ENCODE measurements around the gene TSC22D2. TPM values are rescaled to one million over a fixed set of nuclear protein-coding genes. Genes with fewer than 3 reads are reported as not detected.
A peak's percentile ranks its signal among the peaks of the same experiment; 100 is the strongest.
"Not testable (repeated sequence)": the region's sequence is repeated elsewhere in the genome, so short reads cannot be mapped to it uniquely, and the experiment has no call there.

Gene TSC22D2
- total RNA-seq, 1 donor = 13.4 TPM

DNA sequence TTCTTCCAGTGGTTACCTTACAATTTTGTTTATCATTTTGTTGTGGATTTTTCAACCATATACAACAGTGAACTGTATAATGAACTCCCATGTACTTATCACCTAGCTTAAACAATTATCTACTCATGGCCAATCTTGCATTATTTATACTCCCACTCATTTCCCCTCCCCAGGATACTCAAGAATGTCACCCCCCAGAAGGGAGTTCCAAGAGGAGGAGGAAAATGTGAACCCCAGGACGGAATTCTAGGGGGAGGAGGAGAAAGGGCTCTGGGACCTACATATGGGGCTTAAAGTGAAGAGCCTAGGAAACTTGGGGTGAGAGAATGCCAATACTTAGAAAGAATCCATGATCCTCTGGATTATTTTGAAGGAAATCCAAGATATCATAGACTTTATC is 59.3 kb downstream of the TSC22D2 start:
- H3K27ac ChIP-seq (ENCODE audit: low read depth, low read length) = no peak overlapping the region
- no peak for DNase-seq (ENCODE audit: insufficient read length, low spot score, missing footprints)
- H4K20me1 ChIP-seq (ENCODE audit: insufficient read depth, low read length) = no peaks in the 10 kb centered on the region
- no peaks in the 10 kb centered on the region for H3K79me2 ChIP-seq (ENCODE audit: insufficient read depth, low read length)
- no peak overlapping the region for H2AFZ ChIP-seq (ENCODE audit: low read length)
- H3K36me3 ChIP-seq (ENCODE audit: insufficient read depth, low read length) = no peaks in the 10 kb centered on the region
- H3K4me3 ChIP-seq (ENCODE audit: insufficient read depth, low read length) = no peak overlapping the region
- no peaks in the 10 kb centered on the region for H3K9me3 ChIP-seq (ENCODE audit: low read depth, low read length)
- TF ChIP-seq, protein P1, sequence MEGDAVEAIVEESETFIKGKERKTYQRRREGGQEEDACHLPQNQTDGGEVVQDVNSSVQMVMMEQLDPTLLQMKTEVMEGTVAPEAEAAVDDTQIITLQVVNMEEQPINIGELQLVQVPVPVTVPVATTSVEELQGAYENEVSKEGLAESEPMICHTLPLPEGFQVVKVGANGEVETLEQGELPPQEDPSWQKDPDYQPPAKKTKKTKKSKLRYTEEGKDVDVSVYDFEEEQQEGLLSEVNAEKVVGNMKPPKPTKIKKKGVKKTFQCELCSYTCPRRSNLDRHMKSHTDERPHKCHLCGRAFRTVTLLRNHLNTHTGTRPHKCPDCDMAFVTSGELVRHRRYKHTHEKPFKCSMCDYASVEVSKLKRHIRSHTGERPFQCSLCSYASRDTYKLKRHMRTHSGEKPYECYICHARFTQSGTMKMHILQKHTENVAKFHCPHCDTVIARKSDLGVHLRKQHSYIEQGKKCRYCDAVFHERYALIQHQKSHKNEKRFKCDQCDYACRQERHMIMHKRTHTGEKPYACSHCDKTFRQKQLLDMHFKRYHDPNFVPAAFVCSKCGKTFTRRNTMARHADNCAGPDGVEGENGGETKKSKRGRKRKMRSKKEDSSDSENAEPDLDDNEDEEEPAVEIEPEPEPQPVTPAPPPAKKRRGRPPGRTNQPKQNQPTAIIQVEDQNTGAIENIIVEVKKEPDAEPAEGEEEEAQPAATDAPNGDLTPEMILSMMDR (IDR thresholded peaks at IDR 0.05; ENCODE audit: extremely low read depth, low read depth, low read length) = no peak
- H3K27me3 ChIP-seq (ENCODE audit: insufficient read depth, low read length) = no peaks in the 10 kb centered on the region
- H3K4me1 ChIP-seq (ENCODE audit: insufficient read depth, low read length) = peaks cover 14% of the 10 kb centered on the region
- H3K4me2 ChIP-seq (ENCODE audit: insufficient read depth, low read length) = no peak overlapping the region

GRCh38 chr3:150469031-150469930 is 61.2 kb downstream of the TSC22D2 start:
- no peak overlapping the region for H2AFZ ChIP-seq (ENCODE audit: low read length)
- H3K4me3 ChIP-seq (ENCODE audit: insufficient read depth, low read length) = no peak overlapping the region
- H3K27ac ChIP-seq (ENCODE audit: low read depth, low read length) = peak overlapping the region; percentile 76
- H4K20me1 ChIP-seq (ENCODE audit: insufficient read depth, low read length) = no peaks in the 10 kb centered on the region
- peak overlapping the region; percentile 65 for H3K4me2 ChIP-seq (ENCODE audit: insufficient read depth, low read length)
- peaks cover 14% of the 10 kb centered on the region for H3K4me1 ChIP-seq (ENCODE audit: insufficient read depth, low read length)
- H3K9me3 ChIP-seq (ENCODE audit: low read depth, low read length) = no peaks in the 10 kb centered on the region
- DNase-seq (ENCODE audit: insufficient read length, low spot score, missing footprints) = peak; percentile 81
- no peaks in the 10 kb centered on the region for H3K36me3 ChIP-seq (ENCODE audit: insufficient read depth, low read length)
- no peaks in the 10 kb centered on the region for H3K27me3 ChIP-seq (ENCODE audit: insufficient read depth, low read length)
- H3K79me2 ChIP-seq (ENCODE audit: insufficient read depth, low read length) = no peaks in the 10 kb centered on the region
- TF ChIP-seq, protein P1 (IDR thresholded peaks at IDR 0.05; ENCODE audit: extremely low read depth, low read depth, low read length) = no peak

DNA sequence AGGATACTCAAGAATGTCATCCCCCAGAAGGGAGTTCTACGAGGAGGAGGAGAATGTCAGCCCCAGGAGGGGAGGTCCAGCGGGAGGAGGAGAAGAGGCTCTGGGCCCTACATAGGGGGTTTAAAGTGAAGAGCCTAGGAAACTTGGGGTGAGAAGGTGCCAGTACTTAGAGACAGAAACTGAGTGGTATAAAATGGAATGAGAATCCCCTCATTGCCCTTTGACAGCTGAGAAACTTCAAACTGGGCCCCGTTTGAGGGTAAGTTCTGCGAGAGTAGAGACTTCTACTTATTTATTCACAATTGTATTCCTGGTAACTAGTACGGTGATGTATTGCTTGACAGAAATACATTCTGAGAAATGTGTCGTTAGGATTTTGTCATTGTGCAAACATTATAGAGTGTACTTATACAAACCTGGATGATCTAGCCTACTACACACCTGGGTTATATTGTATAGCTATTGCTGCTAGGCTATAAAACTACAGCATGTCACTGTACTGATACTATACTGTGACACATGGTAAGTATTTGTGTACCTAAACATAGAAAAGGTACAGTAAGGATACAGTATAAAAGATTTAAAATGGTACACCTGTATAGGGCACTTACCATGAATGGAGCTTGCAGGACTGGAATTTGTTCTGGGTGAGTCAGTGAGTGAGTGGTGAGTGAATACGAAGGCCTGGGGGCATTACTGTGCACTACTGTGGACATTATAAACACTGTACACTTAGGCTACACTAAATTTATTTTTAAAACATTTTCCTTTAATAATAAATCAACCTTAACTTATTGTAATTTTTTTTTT is 62.0 kb downstream of the TSC22D2 start:
- no peak overlapping the region for H3K4me3 ChIP-seq (ENCODE audit: insufficient read depth, low read length)
- H2AFZ ChIP-seq (ENCODE audit: low read length) = no peak overlapping the region
- peak overlapping the region; percentile 76 for H3K27ac ChIP-seq (ENCODE audit: low read depth, low read length)
- H3K36me3 ChIP-seq (ENCODE audit: insufficient read depth, low read length) = no peaks in the 10 kb centered on the region
- no peaks in the 10 kb centered on the region for H4K20me1 ChIP-seq (ENCODE audit: insufficient read depth, low read length)
- no peak for DNase-seq (ENCODE audit: insufficient read length, low spot score, missing footprints)
- no peaks in the 10 kb centered on the region for H3K79me2 ChIP-seq (ENCODE audit: insufficient read depth, low read length)
- peak overlapping the region; percentile 65 for H3K4me2 ChIP-seq (ENCODE audit: insufficient read depth, low read length)
- H3K9me3 ChIP-seq (ENCODE audit: low read depth, low read length) = no peaks in the 10 kb centered on the region
- TF ChIP-seq, protein P1 (IDR thresholded peaks at IDR 0.05; ENCODE audit: extremely low read depth, low read depth, low read length) = no peak
- no peaks in the 10 kb centered on the region for H3K27me3 ChIP-seq (ENCODE audit: insufficient read depth, low read length)
- peaks cover 14% of the 10 kb centered on the region for H3K4me1 ChIP-seq (ENCODE audit: insufficient read depth, low read length)

DNA sequence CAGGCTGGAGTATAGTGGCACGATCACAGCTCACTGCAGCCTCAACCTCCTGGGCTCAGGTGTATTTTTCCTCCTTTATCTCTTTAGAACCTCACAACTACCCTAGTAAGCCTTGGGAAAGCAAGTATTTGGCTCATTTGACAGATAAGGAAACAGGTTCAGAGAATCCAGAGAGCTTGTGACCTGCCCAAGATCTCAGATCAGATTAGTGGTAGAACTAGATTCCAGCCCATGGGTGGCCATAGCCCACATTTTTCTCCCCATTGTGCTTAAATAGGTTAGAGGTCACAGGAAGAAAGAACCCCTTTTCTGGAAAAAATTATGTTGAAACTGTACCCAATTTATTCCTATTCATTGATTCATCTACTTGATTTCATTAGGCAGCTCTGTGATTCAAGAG is 64.3 kb downstream of the TSC22D2 start:
- no peak overlapping the region for H3K4me3 ChIP-seq (ENCODE audit: insufficient read depth, low read length)
- H3K4me2 ChIP-seq (ENCODE audit: insufficient read depth, low read length) = no peak overlapping the region
- H2AFZ ChIP-seq (ENCODE audit: low read length) = no peak overlapping the region
- H3K36me3 ChIP-seq (ENCODE audit: insufficient read depth, low read length) = no peaks in the 10 kb centered on the region
- peaks cover 14% of the 10 kb centered on the region for H3K4me1 ChIP-seq (ENCODE audit: insufficient read depth, low read length)
- H3K27me3 ChIP-seq (ENCODE audit: insufficient read depth, low read length) = no peaks in the 10 kb centered on the region
- H3K9me3 ChIP-seq (ENCODE audit: low read depth, low read length) = no peaks in the 10 kb centered on the region
- no peaks in the 10 kb centered on the region for H4K20me1 ChIP-seq (ENCODE audit: insufficient read depth, low read length)
- H3K79me2 ChIP-seq (ENCODE audit: insufficient read depth, low read length) = no peaks in the 10 kb centered on the region
- no peak overlapping the region for H3K27ac ChIP-seq (ENCODE audit: low read depth, low read length)
- no peak for DNase-seq (ENCODE audit: insufficient read length, low spot score, missing footprints)
- TF ChIP-seq, protein P1 (IDR thresholded peaks at IDR 0.05; ENCODE audit: extremely low read depth, low read depth, low read length) = no peak

DNA sequence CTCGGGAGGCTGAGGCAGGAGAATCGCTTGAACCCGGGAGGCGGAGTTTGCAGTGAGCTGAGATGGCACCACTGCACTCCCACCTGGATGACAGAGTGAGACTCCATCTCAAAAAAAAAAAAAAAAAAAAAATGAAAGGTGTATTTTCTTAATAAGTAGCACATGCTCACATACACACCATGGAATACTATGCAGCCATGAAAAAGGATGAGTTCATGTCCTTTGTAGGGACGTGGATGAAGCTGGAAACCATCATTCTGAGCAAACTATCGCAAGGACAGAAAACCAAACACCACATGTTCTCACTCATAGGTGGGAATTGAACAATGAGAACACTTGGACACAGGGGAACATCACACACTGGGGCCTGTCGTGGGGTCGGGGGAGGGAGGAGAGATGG is 65.1 kb downstream of the TSC22D2 start:
- not testable (repeated sequence) for H3K79me2 ChIP-seq (ENCODE audit: insufficient read depth, low read length); H3K9me3 ChIP-seq (ENCODE audit: low read depth, low read length); H3K27me3 ChIP-seq (ENCODE audit: insufficient read depth, low read length); H3K4me3 ChIP-seq (ENCODE audit: insufficient read depth, low read length); H4K20me1 ChIP-seq (ENCODE audit: insufficient read depth, low read length); H3K36me3 ChIP-seq (ENCODE audit: insufficient read depth, low read length); DNase-seq (ENCODE audit: insufficient read length, low spot score, missing footprints); H3K27ac ChIP-seq (ENCODE audit: low read depth, low read length); H2AFZ ChIP-seq (ENCODE audit: low read length); H3K4me2 ChIP-seq (ENCODE audit: insufficient read depth, low read length)
- H3K4me1 ChIP-seq (ENCODE audit: insufficient read depth, low read length) = peaks cover 14% of the 10 kb centered on the region

Measured in osteoblast (primary cell).